NT2/D1 (cell line): ENCODE results near the gene CD300E.

Experiments used
- YY1 ChIP-seq: IDR thresholded peaks from 2 replicates; pipeline ENCODE4 v1.6.1; 2011; ENCODE audit not compliant: insufficient read length, insufficient read depth
- ZNF274 ChIP-seq: IDR thresholded peaks from 2 replicates; pipeline ENCODE4 v1.6.1; 2011; ENCODE audit warnings: mild to moderate bottlenecking, low read depth, low read length

GRCh38 chr17:74592087-74592990 lies 31.2 kb downstream of the CD300E start, which contains the start of gene CD300LD:
- TF ChIP-seq YY1 (no peak), ZNF274 (no peak)
